A549 (cell line): ENCODE data around the gene ZG16B.

Experiments
- CHD4 ChIP-seq: fragments of 200-600 bp; sonication (generic); IDR thresholded peaks from 2 replicates; pipeline ENCODE4 v1.6.1; 2016; ENCODE audit warnings: antibody characterized with exemption, mild to moderate bottlenecking, borderline replicate concordance
- CTCF ChIP-seq: fragments of >200 bp; sonication (Bioruptor Twin); formaldehyde crosslinking; IDR thresholded peaks from 3 replicates; pipeline ENCODE4 v1.5.1; 2016
- HMGXB4 ChIP-seq: fragments of 250-450 bp; sonication (Bioruptor Pico); IDR thresholded peaks from 2 replicates; pipeline ENCODE4 v1.5.0; 2021; ENCODE audit warnings: mild to moderate bottlenecking, moderate library complexity, borderline replicate concordance
- HOXB13 ChIP-seq: fragments of 250-450 bp; sonication (Bioruptor Pico); IDR thresholded peaks from 2 replicates; pipeline ENCODE4 v1.5.0; 2020; ENCODE audit warnings: low read depth, mild to moderate bottlenecking, moderate library complexity
- JUN ChIP-seq, 2 experiments: fragments of >200 bp; sonication (Bioruptor Twin); formaldehyde crosslinking; IDR thresholded peaks; 2 replicates in 1 of 2; 3 replicates in 1 of 2; pipeline ENCODE4 v1.6.1; 2016 to 2017
- MAX ChIP-seq: IDR thresholded peaks from 2 replicates; pipeline ENCODE4 v1.6.1; 2012
- POLR2A ChIP-seq: IDR thresholded peaks from 2 replicates; pipeline ENCODE4 v1.6.1; 2012; ENCODE audit warnings: mild to moderate bottlenecking, low read length
- RAD21 ChIP-seq, 2 experiments: fragments of >200 bp in 1 of 2; sonication (Bioruptor Twin) in 1 of 2; formaldehyde crosslinking in 1 of 2; IDR thresholded peaks in 1 of 2; conservative IDR thresholded peaks in 1 of 2; 2 replicates in 1 of 2; 3 replicates in 1 of 2; pipeline ENCODE4 v1.6.1; 2012 to 2018; ENCODE audit warnings: inconsistent platforms in 1 of 2
- REST ChIP-seq: fragments of 200-600 bp; sonication (generic); IDR thresholded peaks from 2 replicates; pipeline ENCODE4 v1.6.1; 2016; ENCODE audit warnings: antibody characterized with exemption, mild to moderate bottlenecking, moderate library complexity
- RFX5 ChIP-seq: fragments of 450-650 bp; IDR thresholded peaks from 2 replicates; pipeline ENCODE4 v1.7.1; 2014; ENCODE audit warnings: antibody characterized with exemption, mild to moderate bottlenecking, moderate library complexity
- RNF2 ChIP-seq: fragments of 200-600 bp; sonication (generic); IDR thresholded peaks from 2 replicates; pipeline ENCODE4 v1.6.1; 2016; ENCODE audit warnings: low read depth, mild to moderate bottlenecking, antibody characterized with exemption, moderate library complexity, borderline replicate concordance
- SMC3 ChIP-seq: fragments of >200 bp; sonication (Bioruptor Twin); formaldehyde crosslinking; IDR thresholded peaks from 3 replicates; pipeline ENCODE4 v1.6.1; 2018; ENCODE audit warnings: inconsistent platforms
- SREBF2 ChIP-seq: fragments of 450-650 bp; IDR thresholded peaks from 2 replicates; pipeline ENCODE4 v1.6.1; 2014; ENCODE audit warnings: mild to moderate bottlenecking, moderate library complexity

GRCh38 chr16:2879854-2880508 lies 49.9 kb downstream of the ZG16B start:
- TF ChIP-seq RFX5 (no peak), SMC3 (no peak), POLR2A (no peak), CTCF (no peak), CHD4 (no peak), RNF2 (no peak), MAX (no peak), HOXB13 (CRISPR knock-in tag) (no peak), SREBF2 (no peak), HMGXB4 (no peak), REST (no peak), JUN (IDR thresholded peaks at IDR 0.05) (no peak), RAD21 (conservative IDR thresholded peaks at IDR 0.05 in 1 of 2, IDR thresholded peaks at IDR 0.05 in 1 of 2) (no peak)
